Ramos (cell line): ENCODE results near the gene TM7SF2.
"Not testable (repeated sequence)": the region's sequence is repeated elsewhere in the genome, so short reads cannot be mapped to it uniquely, and the experiment has no call there.

Experiments used
- in situ Hi-C: fragments of 300-500 bp; cut with MboI; formaldehyde crosslinking; loops from one replicate; pipeline ENCODE4 v1.14.3; 2022; ENCODE audit warnings: low sequenced_read_pairs; ENCODE audit not compliant: unreplicated experiment

TM7SF2 gene

DNA sequence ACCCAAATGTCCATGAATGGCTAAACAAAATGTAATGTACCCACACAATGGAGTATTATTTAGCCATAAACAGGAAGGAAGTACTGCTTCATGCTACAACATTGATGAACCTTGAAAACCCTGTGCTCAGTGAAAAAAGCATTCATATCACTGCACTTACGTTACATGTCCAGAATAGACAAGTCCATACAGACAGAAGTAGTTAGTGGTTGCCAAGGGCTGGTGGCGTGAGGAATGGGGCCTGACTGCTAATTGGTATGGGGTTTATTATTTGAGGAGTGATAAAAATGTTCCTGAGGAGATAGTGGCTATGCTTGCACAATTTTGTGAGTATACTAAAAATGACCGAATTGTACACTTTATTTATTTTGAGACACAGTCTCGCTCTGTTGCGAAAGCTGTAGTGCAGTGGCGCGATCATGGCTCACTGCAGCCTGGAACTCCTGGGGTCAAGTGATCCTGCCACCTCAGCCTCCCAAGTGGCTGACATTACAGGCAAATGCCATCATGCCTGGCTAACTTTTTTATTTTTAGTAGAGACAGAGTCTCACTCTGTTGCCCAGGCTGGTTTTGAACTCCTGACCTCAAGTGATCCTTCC, 30.3 kb downstream of the TM7SF2 start:
- in situ Hi-C loops = loop anchor here (25.0 kb wide), 1 partner anchor 905 kb away; the partner anchor contains the start of genes DNAJC4, FKBP2, NUDT22 and PPP1R14B

DNA sequence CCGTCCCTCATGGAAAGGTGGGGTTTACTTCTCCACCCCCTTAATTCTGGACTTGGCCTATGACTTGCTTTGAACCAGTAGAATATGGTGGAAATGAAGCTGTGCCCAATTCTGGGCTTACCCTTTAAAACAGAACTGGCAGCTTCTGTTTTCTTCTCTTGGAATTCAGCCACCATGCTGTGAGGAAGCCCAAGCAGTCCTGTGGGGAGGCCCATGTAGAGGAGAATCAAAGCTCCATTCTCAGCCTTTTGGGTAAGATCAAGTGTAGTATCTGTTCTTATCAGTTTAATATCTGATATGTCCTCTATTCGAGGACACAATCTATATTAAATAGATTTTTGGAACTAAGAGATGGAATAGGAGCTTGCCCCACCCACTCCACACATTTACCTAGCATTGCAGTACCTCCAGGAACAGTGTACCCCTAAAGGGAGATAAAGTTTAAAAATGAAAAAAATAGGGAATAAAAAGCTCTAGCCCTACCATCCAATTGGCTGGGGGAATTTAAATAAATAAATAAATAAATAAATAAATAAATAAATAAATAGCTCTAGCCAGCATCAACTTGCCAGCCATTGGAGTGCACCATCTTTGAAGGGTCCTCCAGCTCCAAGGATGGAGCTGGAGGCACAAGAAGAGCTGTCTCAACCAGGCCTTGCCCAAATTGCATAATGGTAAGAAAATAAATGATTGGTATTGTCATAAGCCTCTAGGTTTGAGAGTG, 35.8 kb downstream of the TM7SF2 start:
- in situ Hi-C loops = loop anchor here (25.0 kb wide), 1 partner anchor 910 kb away; the partner anchor contains the start of genes DNAJC4, FKBP2, NUDT22 and PPP1R14B

DNA sequence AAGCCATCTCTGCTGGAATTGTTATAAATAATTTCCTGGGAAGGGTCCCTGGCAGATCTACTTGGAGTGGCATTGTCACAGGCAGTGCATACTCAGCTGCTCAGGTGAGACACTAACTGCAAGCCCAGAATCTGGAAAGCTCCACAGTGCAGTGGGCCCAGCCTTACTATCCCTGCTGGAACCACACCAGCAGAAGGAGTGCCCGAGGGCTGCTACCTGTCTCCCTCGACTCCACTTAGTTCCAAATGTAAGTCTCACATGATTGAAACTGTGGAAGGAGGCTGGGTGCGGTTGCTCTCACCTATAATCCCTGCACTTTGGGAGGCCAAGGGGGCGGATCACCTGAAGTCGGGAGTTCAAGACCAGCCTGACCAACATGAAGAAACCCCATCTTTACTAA, 37.0 kb downstream of the TM7SF2 start:
- in situ Hi-C loops = loop anchor here (25.0 kb wide), 1 partner anchor 911 kb away; the partner anchor contains the start of genes DNAJC4, FKBP2, NUDT22 and PPP1R14B

DNA sequence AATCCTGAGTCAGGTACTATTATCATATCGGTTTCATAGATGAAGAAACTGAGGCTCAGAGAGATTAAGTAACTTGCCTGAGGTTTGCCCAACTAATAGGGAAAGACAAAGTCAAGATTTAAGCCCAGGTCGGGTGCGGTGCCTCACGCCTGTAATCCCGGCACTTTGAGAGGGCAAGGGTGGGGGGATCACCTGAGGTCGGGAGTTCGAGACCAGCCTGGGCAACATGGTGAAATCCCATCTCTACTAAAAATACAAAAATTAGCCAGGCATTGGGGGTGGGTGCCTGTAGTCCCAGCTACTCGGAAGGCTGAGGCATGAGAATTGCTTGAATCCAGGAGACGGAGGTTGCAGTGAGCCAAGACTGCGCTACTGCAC, 38.4 kb downstream of the TM7SF2 start:
- in situ Hi-C loops = not testable (repeated sequence)

DNA sequence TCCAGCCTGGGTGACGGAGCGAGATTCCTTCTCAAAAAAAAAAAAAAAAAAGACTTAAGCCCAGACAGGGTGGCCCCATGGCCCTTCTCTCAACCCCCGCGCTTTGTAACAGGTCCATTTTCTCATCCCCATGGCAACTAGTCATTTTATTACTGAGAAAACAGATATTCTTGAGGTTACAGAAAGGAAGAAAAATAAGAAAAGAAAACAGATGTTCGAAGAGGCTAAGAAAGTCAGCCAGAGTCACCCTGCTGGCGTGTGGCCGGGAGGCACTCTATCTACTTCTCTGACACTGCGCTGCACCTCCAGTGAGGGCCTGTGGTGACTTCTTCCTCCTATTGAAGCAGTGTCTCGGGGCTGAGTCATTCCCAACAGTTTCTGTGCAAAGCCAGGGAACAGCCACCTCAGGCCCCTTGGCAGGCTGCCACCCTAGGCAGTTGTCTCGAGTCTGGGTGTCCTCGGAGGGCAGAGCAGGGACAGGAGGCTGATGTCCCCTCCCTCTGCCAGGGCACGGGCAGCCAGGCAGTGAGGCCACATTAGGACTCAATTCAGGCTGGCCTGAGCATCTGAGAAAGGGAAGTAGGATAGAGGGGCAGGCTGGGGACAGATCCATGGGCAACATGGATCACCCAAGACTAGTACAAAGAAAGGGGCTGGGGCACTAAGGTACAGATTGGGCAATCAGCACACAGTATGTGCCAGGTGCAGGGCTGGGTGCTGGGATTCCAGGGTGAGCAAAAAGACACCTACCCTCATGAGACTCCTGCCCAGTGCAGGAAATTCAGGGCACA, 39.0 kb downstream of the TM7SF2 start:
- in situ Hi-C loops = no loop called here

GRCh38 chr11:65151331-65151899, 39.7 kb downstream of the TM7SF2 start:
- in situ Hi-C loops = no loop called here

DNA sequence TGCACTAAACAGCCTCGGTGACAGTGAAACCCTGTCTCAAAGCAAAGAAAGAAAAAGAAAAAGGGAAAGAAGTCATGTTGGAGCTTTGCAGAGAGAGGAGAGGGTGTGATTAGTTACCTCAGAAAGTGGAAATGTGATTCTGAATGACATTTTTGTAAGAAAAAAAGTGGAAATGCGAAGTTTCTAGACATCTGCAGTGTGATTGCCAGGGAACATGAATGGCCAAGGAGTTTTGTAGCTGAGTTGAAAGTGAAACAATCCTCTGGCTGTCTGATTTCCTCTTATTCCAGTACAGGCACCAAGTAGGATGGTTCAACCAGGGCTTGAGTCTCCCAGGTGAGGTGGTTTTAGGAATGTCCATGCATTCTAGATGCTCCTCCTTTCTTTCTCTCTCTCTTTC, 40.5 kb downstream of the TM7SF2 start:
- in situ Hi-C loops = no loop called here

DNA sequence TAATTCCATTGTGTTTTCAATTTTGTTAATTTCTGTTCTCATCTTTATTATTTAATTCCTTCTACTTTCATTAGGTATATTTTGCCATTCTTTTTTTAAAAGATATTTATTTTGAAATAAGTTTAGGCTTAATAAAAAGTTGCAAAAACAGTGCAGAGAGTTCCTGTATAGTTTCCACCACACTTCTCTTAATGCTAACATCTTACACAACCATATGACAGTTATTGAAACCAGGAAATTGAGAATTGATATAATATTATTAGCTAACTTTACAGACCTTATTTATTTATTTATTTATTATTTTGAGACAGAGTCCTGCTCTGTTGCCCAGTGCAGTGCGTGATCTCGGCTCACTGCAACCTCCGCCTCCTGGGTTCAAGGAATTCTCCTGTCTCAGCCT, 44.6 kb downstream of the TM7SF2 start:
- in situ Hi-C loops = no loop called here

DNA sequence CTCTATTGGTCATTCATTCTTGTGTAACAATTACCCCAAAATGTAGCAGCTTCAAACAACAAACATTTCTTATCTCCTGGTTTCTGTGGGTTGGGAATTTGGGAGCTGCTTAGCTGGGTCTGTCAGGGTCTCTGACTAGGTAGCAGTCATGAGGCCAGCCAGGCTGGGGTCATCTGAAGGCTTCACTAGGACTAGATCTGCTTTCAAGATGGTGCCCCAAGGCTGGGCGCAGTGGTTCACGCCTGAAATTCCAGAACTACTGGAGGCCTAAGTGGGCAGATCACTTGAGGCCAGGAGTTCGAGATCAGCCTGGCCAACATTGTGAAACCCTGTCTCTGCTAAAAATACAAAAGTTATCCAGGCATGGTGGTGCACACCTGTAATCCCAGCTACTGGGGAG, 45.3 kb downstream of the TM7SF2 start:
- in situ Hi-C loops = no loop called here

GRCh38 chr11:65157336-65157735, 45.7 kb downstream of the TM7SF2 start:
- in situ Hi-C loops = no loop called here

- in situ Hi-C loops = no loop called here
Observed at GRCh38 chr11:65159012-65159411, 47.3 kb downstream of the TM7SF2 start.

- in situ Hi-C loops = no loop called here
Observed at GRCh38 chr11:65160643-65161042, 49.0 kb downstream of the TM7SF2 start.

- in situ Hi-C loops = no loop called here
Observed at GRCh38 chr11:65163684-65164083, 52.0 kb downstream of the TM7SF2 start.
